HepG2 (cell line): Measurements from ENCODE around the gene TMEM253. TPM values are rescaled to one million over a fixed set of nuclear protein-coding genes. Genes with fewer than 3 reads are reported as not detected.

Experiments
- HOXA5 ChIP-seq: sonication (generic); formaldehyde crosslinking; IDR thresholded peaks from 2 replicates; pipeline ENCODE4 v1.4.0; 2020; ENCODE audit warnings: missing genetic modification reagents
- KLF11 ChIP-seq: IDR thresholded peaks from 2 replicates; pipeline ENCODE4 v1.6.1; 2016; ENCODE audit warnings: missing compliant biosample characterization
- SCMH1 ChIP-seq: sonication (generic); formaldehyde crosslinking; IDR thresholded peaks from 2 replicates; pipeline ENCODE4 v1.9.0; 2021; ENCODE audit warnings: missing genetic modification reagents, mild to moderate bottlenecking, borderline replicate concordance
- STAT5B ChIP-seq: sonication (generic); formaldehyde crosslinking; IDR thresholded peaks from 2 replicates; pipeline ENCODE4 v1.4.0; 2020; ENCODE audit warnings: missing genetic modification reagents
- TOPORS ChIP-seq: sonication (generic); formaldehyde crosslinking; IDR thresholded peaks from 2 replicates; pipeline ENCODE4 v1.8.0; 2023; ENCODE audit warnings: mild to moderate bottlenecking, missing genetic modification reagents
- ZFP91 ChIP-seq: sonication (generic); formaldehyde crosslinking; IDR thresholded peaks from 2 replicates; pipeline ENCODE4 v1.9.0; 2022; ENCODE audit warnings: missing genetic modification reagents, mild to moderate bottlenecking, borderline replicate concordance
- ZKSCAN5 ChIP-seq: sonication (generic); formaldehyde crosslinking; IDR thresholded peaks from 2 replicates; pipeline ENCODE4 v1.5.1; 2020; ENCODE audit warnings: mild to moderate bottlenecking, missing genetic modification reagents
- ZNF101 ChIP-seq: sonication (generic); formaldehyde crosslinking; IDR thresholded peaks from 2 replicates; pipeline ENCODE4 v1.4.0; 2020; ENCODE audit warnings: mild to moderate bottlenecking, low read depth, missing genetic modification reagents, borderline replicate concordance
- ZNF225 ChIP-seq: sonication (generic); formaldehyde crosslinking; IDR thresholded peaks from 2 replicates; pipeline ENCODE4 v1.4.0; 2020; ENCODE audit warnings: mild to moderate bottlenecking, missing genetic modification reagents
- ZNF33A ChIP-seq: sonication (generic); formaldehyde crosslinking; IDR thresholded peaks from 2 replicates; pipeline ENCODE4 v1.5.1; 2020; ENCODE audit warnings: missing genetic modification reagents, mild to moderate bottlenecking, moderate library complexity, borderline replicate concordance
- ZNF556 ChIP-seq: sonication (generic); formaldehyde crosslinking; IDR thresholded peaks from 2 replicates; pipeline ENCODE4 v1.4.0; 2020; ENCODE audit warnings: mild to moderate bottlenecking, missing genetic modification reagents, borderline replicate concordance
- ZNF609 ChIP-seq: sonication (generic); formaldehyde crosslinking; IDR thresholded peaks from 2 replicates; pipeline ENCODE4 v1.4.0; 2020; ENCODE audit warnings: mild to moderate bottlenecking, missing genetic modification reagents, borderline replicate concordance
- ZNF646 ChIP-seq: sonication (generic); formaldehyde crosslinking; IDR thresholded peaks from 2 replicates; pipeline ENCODE4 v1.9.0; 2021; ENCODE audit warnings: mild to moderate bottlenecking, missing genetic modification reagents
- ZNF782 ChIP-seq: sonication (generic); formaldehyde crosslinking; IDR thresholded peaks from 2 replicates; pipeline ENCODE4 v1.4.0; 2020; ENCODE audit warnings: missing genetic modification reagents, mild to moderate bottlenecking, borderline replicate concordance
- ZNF878 ChIP-seq: sonication (generic); formaldehyde crosslinking; IDR thresholded peaks from 2 replicates; pipeline ENCODE4 v1.8.1; 2023; ENCODE audit warnings: mild to moderate bottlenecking, missing genetic modification reagents, moderate library complexity
- ZNF891 ChIP-seq: sonication (generic); formaldehyde crosslinking; IDR thresholded peaks from 2 replicates; pipeline ENCODE4 v1.5.0; 2020; ENCODE audit warnings: mild to moderate bottlenecking, missing genetic modification reagents
- polyA plus RNA-seq, 8 experiments: library from polyadenylated mRNA; depleted of rRNA in 3 of 8; stranded (reverse) in 7 of 8; unstranded in 1 of 8; fragments of >200 nt; fragmentation: Illumina TruSeq in 4 of 8; extraction: Trizol in 4 of 8; gene quantifications; 2 replicates each; pipeline versions ENCODE4 v1.2.1 to v1.2.3, GENCODE V29; 2011 to 2016; ENCODE audit warnings: low read depth in 4 of 8, missing spikeins in 1 of 8, mixed read lengths in 1 of 8; ENCODE audit not compliant: insufficient read depth in 1 of 8
- total RNA-seq, 5 experiments: library from RNA; depleted of rRNA; stranded (reverse); fragments of >200 nt; fragmentation: Illumina TruSeq; extraction: Trizol; gene quantifications; 2 replicates each; pipeline ENCODE4 v1.2.3, GENCODE V29; 2016; ENCODE audit warnings: low read depth in 1 of 5

Gene TMEM253
- total and polyA plus RNA-seq, 2 of the 13 experiments (the other 11 are each of a cell fraction or from before 2014, with no cell fraction given): 0.29 to 0.45 TPM

DNA sequence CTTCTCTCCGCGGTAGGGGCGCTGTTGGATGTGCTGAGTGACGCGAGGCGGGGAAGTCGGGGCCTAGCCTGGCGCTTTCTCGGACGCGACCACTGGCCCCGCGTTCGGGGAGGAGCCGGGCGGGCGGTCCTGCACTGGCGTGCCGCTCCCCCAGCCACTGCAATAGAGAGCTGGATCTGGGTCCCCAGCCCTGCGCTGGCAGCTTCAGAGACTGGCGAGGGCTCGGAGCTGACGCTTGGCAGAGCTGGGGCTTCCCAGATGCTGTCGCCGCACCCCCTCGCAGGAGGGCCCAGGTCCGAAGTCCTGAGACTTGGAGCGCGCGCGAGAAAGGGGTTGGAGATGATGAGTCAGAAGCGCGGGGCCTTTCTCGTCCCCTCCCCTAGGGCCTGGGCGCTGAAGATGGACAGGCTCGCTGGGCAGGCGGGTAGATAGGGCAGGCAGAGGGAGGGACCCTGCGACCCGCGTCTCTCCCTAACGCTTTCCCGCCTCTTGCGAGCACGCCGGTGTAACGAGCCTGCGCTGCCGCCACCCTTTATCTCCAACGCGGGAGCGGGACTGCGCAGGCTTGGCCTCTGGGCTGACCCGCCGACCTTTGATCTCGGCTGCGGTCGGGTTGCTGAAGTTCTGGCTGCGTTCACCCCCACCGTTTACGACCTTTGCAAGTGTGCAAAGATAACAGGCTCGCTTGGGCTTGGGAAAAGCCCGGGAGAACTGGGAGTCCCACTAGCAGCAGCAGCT is 3.0 kb downstream of the TMEM253 start (continued):
- TF ChIP-seq ZNF646 (CRISPR knock-in tag) (no peak; the same call in 1 of the 2 replicates), ZFP91 (peak; percentile 98), ZKSCAN5 (CRISPR knock-in tag) (no peak), TOPORS (CRISPR knock-in tag) (peak; percentile 100), ZNF609 (CRISPR knock-in tag) (peak; percentile 87), KLF11 (CRISPR knock-in tag) (peak; percentile 95), ZNF33A (peak; percentile 92; the same call in 1 of the 2 replicates), ZNF101 (CRISPR knock-in tag) (peak; percentile 96), STAT5B (peak; percentile 31; the same call in 1 of the 2 replicates), ZNF878 (CRISPR knock-in tag) (no peak; the same call in 1 of the 2 replicates), ZNF891 (CRISPR knock-in tag) (peak; percentile 98; the same call in 1 of the 2 replicates), ZNF556 (CRISPR knock-in tag) (peak; percentile 98), SCMH1 (CRISPR knock-in tag) (no peak), ZNF782 (CRISPR knock-in tag) (peak; percentile 93), HOXA5 (CRISPR knock-in tag) (peak; percentile 90; the same call in 1 of the 2 replicates), ZNF225 (peak; percentile 90; the same call in 1 of the 2 replicates)
